K562 (cell line): ENCODE results near the gene DCAF15. TPM values are rescaled to one million over a fixed set of nuclear protein-coding genes. Genes with fewer than 3 reads are reported as not detected.
A peak's percentile ranks its signal among the peaks of the same experiment; 100 is the strongest.

Experiments used
- GTF2F1 ChIP-seq: IDR thresholded peaks from 2 replicates; pipeline ENCODE4 v1.6.1; 2011; ENCODE audit warnings: low read depth, low read length, improper control_type of control experiment
- MED1 ChIP-seq: sonication (generic); formaldehyde crosslinking; IDR thresholded peaks from 2 replicates; pipeline ENCODE4 v1.8.1; 2023; ENCODE audit warnings: missing genetic modification reagents, borderline replicate concordance
- POLR2A ChIP-seq: fragments of 450-650 bp; conservative IDR thresholded peaks from 2 replicates; pipeline ENCODE4 v1.6.1; 2016
- RUNX1 ChIP-seq: sonication (generic); IDR thresholded peaks from 2 replicates; pipeline ENCODE4 v1.6.1; 2016; ENCODE audit warnings: antibody characterized with exemption, low read depth
- SAFB2 ChIP-seq: fragments of 200-400 bp; formaldehyde crosslinking; IDR thresholded peaks from 2 replicates; pipeline ENCODE4 v1.6.1; 2018; ENCODE audit warnings: borderline replicate concordance, low read length, low read depth, moderate library complexity; ENCODE audit not compliant: severe bottlenecking
- SRSF7 ChIP-seq: fragments of 200-400 bp; formaldehyde crosslinking; optimal IDR thresholded peaks from 2 replicates; pipeline ENCODE3; 2017; ENCODE audit warnings: mild to moderate bottlenecking, low read depth, low read length
- polyA plus RNA-seq, 8 experiments: library from polyadenylated mRNA; depleted of rRNA in 4 of 8; stranded (reverse) in 5 of 8; unstranded in 3 of 8; fragments of >200 nt; fragmentation: Nextera tagmentation in 2 of 8; fragmentation: Illumina TruSeq in 1 of 8; extraction: Ambion mirVana in 2 of 8; extraction: Trizol in 1 of 8; gene quantifications; 2 replicates each; pipeline versions ENCODE4 v1.2.1 to v1.2.3, GENCODE V29; 2011 to 2014; ENCODE audit warnings: inconsistent platforms in 1 of 8, missing spikeins in 1 of 8
- total RNA-seq, 7 experiments: library from RNA; depleted of rRNA in 6 of 7; stranded (reverse); fragments of >200 nt in 6 of 7; fragmentation: Illumina TruSeq in 2 of 7; extraction: Trizol in 2 of 7; gene quantifications; 2 replicates each; pipeline versions ENCODE4 v1.2.1 to v1.2.3, GENCODE V29; 2011 to 2021; ENCODE audit warnings: low replicate concordance in 1 of 7
- TF ChIP-seq, protein P1 (sequence below), 2 experiments: fragments of 200-800 bp in 1 of 2; sonication (Bioruptor generic) in 1 of 2; sonication (generic) in 1 of 2; formaldehyde crosslinking in 1 of 2; IDR thresholded peaks in 1 of 2; conservative IDR thresholded peaks in 1 of 2; 2 replicates each; pipeline versions ENCODE4 v1.5.0 to v1.6.1; 2016 to 2020; ENCODE audit warnings: missing compliant biosample characterization in 1 of 2, missing genetic modification characterization in 1 of 2, missing genetic modification reagents in 1 of 2
- TF ChIP-seq, protein P2 (sequence below): fragments of 450-650 bp; IDR thresholded peaks from 2 replicates; pipeline ENCODE4 v1.7.1; 2018; ENCODE audit warnings: mild to moderate bottlenecking, low read depth; ENCODE audit not compliant: partially characterized antibody
- TF ChIP-seq, protein P3 (sequence below): sonication (generic); formaldehyde crosslinking; IDR thresholded peaks from 2 replicates; pipeline ENCODE4 v1.8.1; 2022; ENCODE audit warnings: missing genetic modification reagents
- TF ChIP-seq, protein P4 (sequence below): fragments of 250-450 bp; sonication (Bioruptor Pico); IDR thresholded peaks from 2 replicates; pipeline ENCODE4 v1.4.0; 2020; ENCODE audit warnings: mild to moderate bottlenecking, moderate library complexity, borderline replicate concordance
- TF ChIP-seq, protein P5 (sequence below): fragments of 200-800 bp; sonication (Bioruptor generic); IDR thresholded peaks from 2 replicates; pipeline ENCODE4 v1.6.1; 2017; ENCODE audit warnings: missing genetic modification characterization, missing compliant biosample characterization

DCAF15 gene
- total and polyA plus RNA-seq, 9 of the 15 experiments (the other 6 are each of a cell fraction or from before 2014, with no cell fraction given), result 0.17 to 68.5 (median 27.7) TPM

DNA sequence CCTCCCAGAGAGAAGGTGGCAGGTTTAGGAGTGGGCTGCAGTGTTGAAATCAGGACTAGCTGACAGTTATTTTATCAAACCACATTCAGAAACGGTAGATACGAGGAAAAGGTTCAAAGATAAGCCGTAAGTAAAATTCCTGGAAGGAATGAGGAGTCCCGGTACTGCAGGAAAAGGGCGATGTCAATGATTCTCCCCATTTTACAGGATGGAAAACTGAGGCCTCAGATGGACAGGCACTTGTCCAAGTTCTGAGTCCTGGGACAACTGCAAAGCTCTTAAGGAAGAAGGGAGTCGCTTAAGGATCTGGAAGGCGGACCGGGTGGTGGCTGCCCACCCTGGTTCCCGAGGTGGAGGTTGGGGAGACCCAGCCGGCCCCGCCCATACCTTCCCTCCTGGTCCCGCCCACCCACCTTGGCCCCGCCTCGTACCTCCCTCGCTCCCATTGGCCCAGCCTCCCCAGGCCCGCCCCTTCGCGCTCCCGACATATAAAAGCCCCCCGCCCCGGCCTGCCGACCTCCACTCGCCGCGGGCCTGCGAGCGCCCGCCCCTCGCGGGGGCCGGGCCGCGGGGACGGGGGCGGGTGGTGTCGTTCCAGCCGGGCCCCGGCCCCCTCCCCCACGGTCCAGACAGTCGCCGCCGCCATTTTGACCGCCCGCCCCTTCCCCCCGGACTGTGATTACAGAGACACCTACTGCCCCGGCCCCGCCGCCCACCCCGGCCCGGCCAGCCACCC is 53.2 kb downstream of the DCAF15 start (continued):
- TF ChIP-seq, protein P1, sequence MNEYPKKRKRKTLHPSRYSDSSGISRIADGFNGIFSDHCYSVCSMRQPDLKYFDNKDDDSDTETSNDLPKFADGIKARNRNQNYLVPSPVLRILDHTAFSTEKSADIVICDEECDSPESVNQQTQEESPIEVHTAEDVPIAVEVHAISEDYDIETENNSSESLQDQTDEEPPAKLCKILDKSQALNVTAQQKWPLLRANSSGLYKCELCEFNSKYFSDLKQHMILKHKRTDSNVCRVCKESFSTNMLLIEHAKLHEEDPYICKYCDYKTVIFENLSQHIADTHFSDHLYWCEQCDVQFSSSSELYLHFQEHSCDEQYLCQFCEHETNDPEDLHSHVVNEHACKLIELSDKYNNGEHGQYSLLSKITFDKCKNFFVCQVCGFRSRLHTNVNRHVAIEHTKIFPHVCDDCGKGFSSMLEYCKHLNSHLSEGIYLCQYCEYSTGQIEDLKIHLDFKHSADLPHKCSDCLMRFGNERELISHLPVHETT (CRISPR knock-in tag; conservative IDR thresholded peaks at IDR 0.05 in 1 of 2, IDR thresholded peaks at IDR 0.05 in 1 of 2), result peak in 1 of 2 experiments; percentile 81; a peak in 2 of 4 replicates
- TF ChIP-seq RUNX1 (no peak), SRSF7 (no peak), POLR2A (0 out of 2 replicates have a peak, but pooled peaks have one; percentile 25), GTF2F1 (no peak), MED1 (peak; percentile 86; the same call in 1 of the 2 replicates), SAFB2 (no peak)
- TF ChIP-seq, protein P2, sequence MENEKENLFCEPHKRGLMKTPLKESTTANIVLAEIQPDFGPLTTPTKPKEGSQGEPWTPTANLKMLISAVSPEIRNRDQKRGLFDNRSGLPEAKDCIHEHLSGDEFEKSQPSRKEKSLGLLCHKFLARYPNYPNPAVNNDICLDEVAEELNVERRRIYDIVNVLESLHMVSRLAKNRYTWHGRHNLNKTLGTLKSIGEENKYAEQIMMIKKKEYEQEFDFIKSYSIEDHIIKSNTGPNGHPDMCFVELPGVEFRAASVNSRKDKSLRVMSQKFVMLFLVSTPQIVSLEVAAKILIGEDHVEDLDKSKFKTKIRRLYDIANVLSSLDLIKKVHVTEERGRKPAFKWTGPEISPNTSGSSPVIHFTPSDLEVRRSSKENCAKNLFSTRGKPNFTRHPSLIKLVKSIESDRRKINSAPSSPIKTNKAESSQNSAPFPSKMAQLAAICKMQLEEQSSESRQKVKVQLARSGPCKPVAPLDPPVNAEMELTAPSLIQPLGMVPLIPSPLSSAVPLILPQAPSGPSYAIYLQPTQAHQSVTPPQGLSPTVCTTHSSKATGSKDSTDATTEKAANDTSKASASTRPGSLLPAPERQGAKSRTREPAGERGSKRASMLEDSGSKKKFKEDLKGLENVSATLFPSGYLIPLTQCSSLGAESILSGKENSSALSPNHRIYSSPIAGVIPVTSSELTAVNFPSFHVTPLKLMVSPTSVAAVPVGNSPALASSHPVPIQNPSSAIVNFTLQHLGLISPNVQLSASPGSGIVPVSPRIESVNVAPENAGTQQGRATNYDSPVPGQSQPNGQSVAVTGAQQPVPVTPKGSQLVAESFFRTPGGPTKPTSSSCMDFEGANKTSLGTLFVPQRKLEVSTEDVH, result peak; percentile 60
- TF ChIP-seq, protein P3, sequence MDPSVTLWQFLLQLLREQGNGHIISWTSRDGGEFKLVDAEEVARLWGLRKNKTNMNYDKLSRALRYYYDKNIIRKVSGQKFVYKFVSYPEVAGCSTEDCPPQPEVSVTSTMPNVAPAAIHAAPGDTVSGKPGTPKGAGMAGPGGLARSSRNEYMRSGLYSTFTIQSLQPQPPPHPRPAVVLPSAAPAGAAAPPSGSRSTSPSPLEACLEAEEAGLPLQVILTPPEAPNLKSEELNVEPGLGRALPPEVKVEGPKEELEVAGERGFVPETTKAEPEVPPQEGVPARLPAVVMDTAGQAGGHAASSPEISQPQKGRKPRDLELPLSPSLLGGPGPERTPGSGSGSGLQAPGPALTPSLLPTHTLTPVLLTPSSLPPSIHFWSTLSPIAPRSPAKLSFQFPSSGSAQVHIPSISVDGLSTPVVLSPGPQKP, result no peak
- TF ChIP-seq, protein P4, sequence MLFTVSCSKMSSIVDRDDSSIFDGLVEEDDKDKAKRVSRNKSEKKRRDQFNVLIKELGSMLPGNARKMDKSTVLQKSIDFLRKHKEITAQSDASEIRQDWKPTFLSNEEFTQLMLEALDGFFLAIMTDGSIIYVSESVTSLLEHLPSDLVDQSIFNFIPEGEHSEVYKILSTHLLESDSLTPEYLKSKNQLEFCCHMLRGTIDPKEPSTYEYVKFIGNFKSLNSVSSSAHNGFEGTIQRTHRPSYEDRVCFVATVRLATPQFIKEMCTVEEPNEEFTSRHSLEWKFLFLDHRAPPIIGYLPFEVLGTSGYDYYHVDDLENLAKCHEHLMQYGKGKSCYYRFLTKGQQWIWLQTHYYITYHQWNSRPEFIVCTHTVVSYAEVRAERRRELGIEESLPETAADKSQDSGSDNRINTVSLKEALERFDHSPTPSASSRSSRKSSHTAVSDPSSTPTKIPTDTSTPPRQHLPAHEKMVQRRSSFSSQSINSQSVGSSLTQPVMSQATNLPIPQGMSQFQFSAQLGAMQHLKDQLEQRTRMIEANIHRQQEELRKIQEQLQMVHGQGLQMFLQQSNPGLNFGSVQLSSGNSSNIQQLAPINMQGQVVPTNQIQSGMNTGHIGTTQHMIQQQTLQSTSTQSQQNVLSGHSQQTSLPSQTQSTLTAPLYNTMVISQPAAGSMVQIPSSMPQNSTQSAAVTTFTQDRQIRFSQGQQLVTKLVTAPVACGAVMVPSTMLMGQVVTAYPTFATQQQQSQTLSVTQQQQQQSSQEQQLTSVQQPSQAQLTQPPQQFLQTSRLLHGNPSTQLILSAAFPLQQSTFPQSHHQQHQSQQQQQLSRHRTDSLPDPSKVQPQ (CRISPR knock-in tag), result no peak
- TF ChIP-seq, protein P5, sequence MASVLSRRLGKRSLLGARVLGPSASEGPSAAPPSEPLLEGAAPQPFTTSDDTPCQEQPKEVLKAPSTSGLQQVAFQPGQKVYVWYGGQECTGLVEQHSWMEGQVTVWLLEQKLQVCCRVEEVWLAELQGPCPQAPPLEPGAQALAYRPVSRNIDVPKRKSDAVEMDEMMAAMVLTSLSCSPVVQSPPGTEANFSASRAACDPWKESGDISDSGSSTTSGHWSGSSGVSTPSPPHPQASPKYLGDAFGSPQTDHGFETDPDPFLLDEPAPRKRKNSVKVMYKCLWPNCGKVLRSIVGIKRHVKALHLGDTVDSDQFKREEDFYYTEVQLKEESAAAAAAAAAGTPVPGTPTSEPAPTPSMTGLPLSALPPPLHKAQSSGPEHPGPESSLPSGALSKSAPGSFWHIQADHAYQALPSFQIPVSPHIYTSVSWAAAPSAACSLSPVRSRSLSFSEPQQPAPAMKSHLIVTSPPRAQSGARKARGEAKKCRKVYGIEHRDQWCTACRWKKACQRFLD (CRISPR knock-in tag), result peak; percentile 69; the same call in 1 of the 2 replicates
